GM19372 (cell line): ENCODE data around the gene PRSS37.

Source experiments
- ATAC-seq: cut with Tn5 transposase; IDR thresholded peaks from one replicate; pipeline ENCODE4 v1.9.1; 2021; ENCODE audit warnings: mild to moderate bottlenecking, low read depth, moderate library complexity; ENCODE audit not compliant: unreplicated experiment

PRSS37 gene

DNA sequence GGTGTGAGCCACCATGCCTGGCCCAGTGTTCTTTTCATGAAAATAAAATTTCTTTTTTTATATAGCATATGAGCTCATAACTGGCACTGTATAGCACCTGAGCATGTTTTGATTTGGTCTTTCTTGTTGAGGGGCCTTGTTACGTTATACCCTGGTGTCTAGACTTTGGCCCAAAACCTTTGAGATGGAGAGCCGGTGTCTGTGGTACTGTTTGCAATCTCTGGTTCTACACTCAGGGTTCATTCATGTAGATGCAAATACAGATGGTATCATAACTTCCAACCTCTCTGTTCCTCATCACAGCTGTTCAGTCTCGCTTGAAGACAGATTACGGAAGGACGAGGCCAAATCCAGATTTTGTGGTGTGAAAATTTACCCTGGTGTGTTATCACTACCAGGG lies 51.4 kb downstream of the PRSS37 start, which contains the start of gene TAS2R5:
Gene TAS2R5, plus strand, starts transcription at position 301 of the 400 bp plus-strand sequence. CDS start 145 bp downstream, outside the sequence.
- no peak for ATAC-seq

DNA sequence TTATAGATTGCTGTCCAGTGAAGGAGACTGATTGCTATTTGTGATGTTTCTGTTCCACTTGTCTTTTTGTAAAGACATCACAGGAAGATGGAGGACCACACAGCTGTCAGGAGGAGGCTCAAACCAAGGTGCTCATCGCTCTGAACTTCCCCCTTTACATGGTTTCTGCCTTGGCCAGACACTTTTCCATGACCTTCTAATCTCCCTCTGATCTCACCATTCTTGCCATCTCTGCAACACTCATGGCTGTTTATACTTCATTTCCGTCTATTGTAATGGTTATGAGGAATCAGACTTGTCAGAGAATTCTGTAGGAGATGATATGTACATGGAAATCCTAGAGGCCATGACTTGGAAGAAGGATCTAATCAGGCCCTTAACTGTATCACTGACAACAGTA lies 53.0 kb downstream of the PRSS37 start:
- no peak for ATAC-seq
